ENCODE data around the gene C17orf107.

Gene C17orf107

DNA sequence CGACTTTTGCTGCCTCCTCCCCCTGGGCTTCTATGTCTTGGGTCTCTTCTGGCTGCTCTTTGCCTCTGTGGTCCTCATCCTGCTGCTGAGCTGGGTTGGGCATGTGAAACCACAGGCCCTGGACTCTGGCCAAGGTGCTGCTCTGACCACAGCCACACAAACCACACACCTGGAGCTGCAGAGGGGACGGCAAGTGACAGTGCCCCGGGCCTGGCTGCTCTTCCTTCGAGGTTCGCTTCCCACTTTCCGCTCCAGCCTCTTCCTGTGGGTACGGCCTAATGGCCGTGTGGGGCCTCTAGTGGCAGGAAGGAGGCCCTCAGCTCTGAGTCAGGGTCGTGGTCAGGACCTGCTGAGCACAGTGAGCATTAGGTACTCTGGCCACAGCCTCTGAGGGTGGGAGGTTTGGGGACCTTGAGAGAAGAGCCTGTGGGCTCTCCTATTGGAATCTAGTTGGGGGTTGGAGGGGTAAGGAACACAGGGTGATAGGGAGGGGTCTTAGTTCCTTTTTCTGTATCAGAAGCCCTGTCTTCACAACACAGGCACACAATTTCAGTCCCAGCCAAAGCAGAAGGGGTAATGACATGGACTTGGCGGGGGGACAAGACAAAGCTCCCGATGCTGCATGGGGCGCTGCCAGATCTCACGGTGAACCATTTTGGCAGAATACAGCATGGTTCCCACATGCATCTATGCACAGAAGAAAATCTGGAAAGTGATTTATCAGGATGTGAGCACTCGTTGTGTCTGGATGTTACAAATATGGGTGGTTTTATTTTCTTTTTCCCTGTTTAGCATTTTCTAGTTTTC is 35.0 kb downstream of the C17orf107 start:
- Histone ChIP-seq H3K4me3 (ENCODE audit: low read length) (no peak overlapping the region), H3K9ac (ENCODE audit: low read length) (no peak overlapping the region), H3K4me1 (ENCODE audit: control insufficient read depth, insufficient read depth, low read length) (peaks cover 14% of the 10 kb centered on the region), H3K27ac (ENCODE audit: low read depth, low read length) (no peak overlapping the region), H3K27me3 (ENCODE audit: control insufficient read depth, insufficient read depth, low read length) (no peaks in the 10 kb centered on the region), H3K36me3 (ENCODE audit: control insufficient read depth, insufficient read depth, low read length) (peaks cover 15% of the 10 kb centered on the region)

DNA sequence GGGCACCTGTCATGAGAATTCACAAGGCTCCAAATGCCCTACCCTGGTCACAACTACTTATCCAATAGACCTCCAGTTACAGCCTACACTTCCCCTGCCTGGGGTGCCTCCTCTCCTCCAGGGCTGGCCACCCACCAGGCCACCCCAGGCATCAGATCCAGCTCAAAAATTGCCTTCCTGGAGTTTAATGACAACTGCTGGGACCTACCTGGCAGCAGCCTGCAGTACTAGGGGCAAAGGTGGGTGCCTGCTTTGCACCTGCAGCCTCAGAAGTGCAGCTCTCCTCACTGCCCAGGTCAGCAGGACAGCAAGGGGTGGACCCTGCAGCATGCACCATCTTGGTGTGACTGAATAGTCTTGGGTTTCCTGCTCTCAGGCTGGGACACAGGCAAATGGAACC is 36.3 kb downstream of the C17orf107 start:
- H3K9ac ChIP-seq (ENCODE audit: low read length), result no peak overlapping the region
- H3K36me3 ChIP-seq (ENCODE audit: control insufficient read depth, insufficient read depth, low read length), result peaks cover 15% of the 10 kb centered on the region
- H3K27ac ChIP-seq (ENCODE audit: low read depth, low read length), result no peak overlapping the region
- no peak overlapping the region for H3K4me3 ChIP-seq (ENCODE audit: low read length)
- no peaks in the 10 kb centered on the region for H3K27me3 ChIP-seq (ENCODE audit: control insufficient read depth, insufficient read depth, low read length)
- peaks cover 14% of the 10 kb centered on the region for H3K4me1 ChIP-seq (ENCODE audit: control insufficient read depth, insufficient read depth, low read length)

GRCh38 chr17:4936436-4936835 is 37.1 kb downstream of the C17orf107 start:
- H3K27me3 ChIP-seq (ENCODE audit: control insufficient read depth, insufficient read depth, low read length), result no peaks in the 10 kb centered on the region
- H3K4me3 ChIP-seq (ENCODE audit: low read length), result no peak overlapping the region
- peaks cover 21% of the 10 kb centered on the region for H3K4me1 ChIP-seq (ENCODE audit: control insufficient read depth, insufficient read depth, low read length)
- peaks cover 15% of the 10 kb centered on the region for H3K36me3 ChIP-seq (ENCODE audit: control insufficient read depth, insufficient read depth, low read length)
- H3K27ac ChIP-seq (ENCODE audit: low read depth, low read length), result no peak overlapping the region
- H3K9ac ChIP-seq (ENCODE audit: low read length), result no peak overlapping the region

DNA sequence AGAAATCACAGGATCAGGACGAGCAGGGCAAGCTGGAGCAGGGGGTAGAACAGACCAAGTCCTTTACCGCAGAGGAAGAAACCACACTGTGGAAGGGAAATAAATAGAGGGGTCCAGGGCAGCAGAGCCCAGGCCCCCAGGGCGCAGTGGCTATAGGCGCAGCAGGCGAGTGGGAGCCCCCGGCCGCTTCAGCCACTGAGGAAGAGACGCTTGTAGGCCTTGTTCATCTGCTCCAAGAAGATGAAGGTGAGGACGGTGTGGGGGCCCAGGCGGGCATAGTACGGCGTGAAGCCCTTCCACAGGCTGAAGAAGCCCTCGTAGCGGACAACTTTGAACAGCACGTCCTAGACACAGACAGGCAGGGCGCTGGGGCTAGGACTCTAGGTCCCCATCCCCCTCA is 38.2 kb downstream of the C17orf107 start:
- peaks cover 22% of the 10 kb centered on the region for H3K4me1 ChIP-seq (ENCODE audit: control insufficient read depth, insufficient read depth, low read length)
- H3K4me3 ChIP-seq (ENCODE audit: low read length), result no peak overlapping the region
- H3K9ac ChIP-seq (ENCODE audit: low read length), result no peak overlapping the region
- H3K36me3 ChIP-seq (ENCODE audit: control insufficient read depth, insufficient read depth, low read length), result peaks cover 18% of the 10 kb centered on the region
- H3K27ac ChIP-seq (ENCODE audit: low read depth, low read length), result no peak overlapping the region
- no peaks in the 10 kb centered on the region for H3K27me3 ChIP-seq (ENCODE audit: control insufficient read depth, insufficient read depth, low read length)

GRCh38 chr17:4938069-4938491 is 38.7 kb downstream of the C17orf107 start:
- peaks cover 24% of the 10 kb centered on the region for H3K36me3 ChIP-seq (ENCODE audit: control insufficient read depth, insufficient read depth, low read length)
- H3K9ac ChIP-seq (ENCODE audit: low read length), result no peak overlapping the region
- peaks cover 22% of the 10 kb centered on the region for H3K4me1 ChIP-seq (ENCODE audit: control insufficient read depth, insufficient read depth, low read length)
- H3K27ac ChIP-seq (ENCODE audit: low read depth, low read length), result no peak overlapping the region
- H3K4me3 ChIP-seq (ENCODE audit: low read length), result no peak overlapping the region
- no peaks in the 10 kb centered on the region for H3K27me3 ChIP-seq (ENCODE audit: control insufficient read depth, insufficient read depth, low read length)

GRCh38 chr17:4938688-4939545 is 39.6 kb downstream of the C17orf107 start:
- no peaks in the 10 kb centered on the region for H3K27me3 ChIP-seq (ENCODE audit: control insufficient read depth, insufficient read depth, low read length)
- peak overlapping the region; percentile 94 for H3K27ac ChIP-seq (ENCODE audit: low read depth, low read length)
- H3K4me3 ChIP-seq (ENCODE audit: low read length), result peak overlapping the region; percentile 79
- H3K9ac ChIP-seq (ENCODE audit: low read length), result peak overlapping the region; percentile 25
- H3K4me1 ChIP-seq (ENCODE audit: control insufficient read depth, insufficient read depth, low read length), result peaks cover 21% of the 10 kb centered on the region
- H3K36me3 ChIP-seq (ENCODE audit: control insufficient read depth, insufficient read depth, low read length), result peaks cover 28% of the 10 kb centered on the region

GRCh38 chr17:4939546-4939795 is 40.1 kb downstream of the C17orf107 start:
- no peaks in the 10 kb centered on the region for H3K27me3 ChIP-seq (ENCODE audit: control insufficient read depth, insufficient read depth, low read length)
- H3K27ac ChIP-seq (ENCODE audit: low read depth, low read length), result peak overlapping the region; percentile 94
- peaks cover 34% of the 10 kb centered on the region for H3K36me3 ChIP-seq (ENCODE audit: control insufficient read depth, insufficient read depth, low read length)
- peak overlapping the region; percentile 25 for H3K9ac ChIP-seq (ENCODE audit: low read length)
- peak overlapping the region; percentile 79 for H3K4me3 ChIP-seq (ENCODE audit: low read length)
- peaks cover 18% of the 10 kb centered on the region for H3K4me1 ChIP-seq (ENCODE audit: control insufficient read depth, insufficient read depth, low read length)

DNA sequence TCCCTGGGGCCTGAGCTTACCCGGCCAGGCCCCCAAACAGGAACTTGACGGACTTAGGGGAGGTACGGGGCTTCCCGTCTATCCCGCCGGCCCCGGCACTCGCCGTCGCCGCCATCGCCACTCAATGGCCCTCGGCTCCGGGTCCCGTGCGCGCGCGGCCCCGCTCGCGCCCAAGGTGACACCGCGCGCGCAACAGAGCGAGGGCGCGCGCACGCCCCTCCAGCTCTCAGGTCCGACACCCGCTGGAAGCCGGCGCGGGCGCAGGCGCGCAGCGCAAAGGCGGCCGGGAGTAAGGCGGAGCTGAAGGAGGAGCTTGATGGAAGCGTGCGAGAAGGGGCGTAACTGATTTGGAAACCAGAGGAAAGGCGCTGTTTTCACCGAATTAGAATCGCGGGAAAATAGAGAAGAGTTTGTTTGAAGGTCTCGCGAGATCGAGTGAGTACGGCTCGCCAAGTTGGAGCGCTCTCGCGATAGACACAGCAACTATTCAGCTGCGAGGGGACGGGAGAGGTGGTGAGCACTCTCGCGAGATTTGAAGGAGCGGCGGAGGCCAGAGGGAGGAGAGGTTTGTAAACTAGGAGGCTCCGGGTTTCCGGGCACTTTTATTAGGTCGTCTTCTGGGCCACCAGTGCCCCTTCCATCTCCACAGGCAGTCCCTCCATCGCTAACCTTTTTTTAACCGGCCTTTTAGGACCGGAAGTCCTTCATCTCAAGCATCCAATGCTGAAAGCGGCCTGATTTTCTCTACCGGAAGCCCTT is 40.6 kb downstream of the C17orf107 start, which contains the start of the genes RNF167 and SLC25A11:
Gene RNF167 (plus strand): TSS at position 473 of the 759 bp plus-strand sequence. CDS start 642 bp downstream, outside the sequence.
Gene SLC25A11 (minus strand): TSS at position 251 of the 759 bp plus-strand sequence. CDS start 136 bp downstream, at position 115.
- Histone ChIP-seq H3K36me3 (ENCODE audit: control insufficient read depth, insufficient read depth, low read length) (peaks cover 38% of the 10 kb centered on the region), H3K27me3 (ENCODE audit: control insufficient read depth, insufficient read depth, low read length) (no peaks in the 10 kb centered on the region), H3K9ac (ENCODE audit: low read length) (peak within 1 kb of the TSS; percentile 87), H3K27ac (ENCODE audit: low read depth, low read length) (peak within 1 kb of the TSS; percentile 94), H3K4me1 (ENCODE audit: control insufficient read depth, insufficient read depth, low read length) (peaks cover 19% of the 10 kb centered on the region), H3K4me3 (ENCODE audit: low read length) (peak within 1 kb of the TSS; percentile 79)

- peaks cover 46% of the 10 kb centered on the region for H3K36me3 ChIP-seq (ENCODE audit: control insufficient read depth, insufficient read depth, low read length)
- H3K4me1 ChIP-seq (ENCODE audit: control insufficient read depth, insufficient read depth, low read length), result peaks cover 27% of the 10 kb centered on the region
Measured at GRCh38 chr17:4940555-4941318, 41.4 kb downstream of the C17orf107 start.

GRCh38 chr17:4941319-4941610 is 41.9 kb downstream of the C17orf107 start:
- peaks cover 48% of the 10 kb centered on the region for H3K36me3 ChIP-seq (ENCODE audit: control insufficient read depth, insufficient read depth, low read length)
- peaks cover 32% of the 10 kb centered on the region for H3K4me1 ChIP-seq (ENCODE audit: control insufficient read depth, insufficient read depth, low read length)
- H3K4me3 ChIP-seq (ENCODE audit: low read length), result peak overlapping the region; percentile 79

More at GRCh38 chr17:4940555-4941318, 41.4 kb downstream of the C17orf107 start:
- Histone ChIP-seq H3K9ac (ENCODE audit: low read length) (peak overlapping the region; percentile 87), H3K27me3 (ENCODE audit: control insufficient read depth, insufficient read depth, low read length) (no peaks in the 10 kb centered on the region), H3K4me3 (ENCODE audit: low read length) (peak overlapping the region; percentile 79), H3K27ac (ENCODE audit: low read depth, low read length) (peak overlapping the region; percentile 94)

GRCh38 chr17:4942760-4943508 is 43.6 kb downstream of the C17orf107 start:
- H3K27ac ChIP-seq (ENCODE audit: low read depth, low read length), result no peak overlapping the region
- H3K9ac ChIP-seq (ENCODE audit: low read length), result no peak overlapping the region
- no peak overlapping the region for H3K4me3 ChIP-seq (ENCODE audit: low read length)
- peaks cover 39% of the 10 kb centered on the region for H3K36me3 ChIP-seq (ENCODE audit: control insufficient read depth, insufficient read depth, low read length)
- peaks cover 36% of the 10 kb centered on the region for H3K4me1 ChIP-seq (ENCODE audit: control insufficient read depth, insufficient read depth, low read length)
- no peaks in the 10 kb centered on the region for H3K27me3 ChIP-seq (ENCODE audit: control insufficient read depth, insufficient read depth, low read length)

More at GRCh38 chr17:4941319-4941610, 41.9 kb downstream of the C17orf107 start:
- H3K27me3 ChIP-seq (ENCODE audit: control insufficient read depth, insufficient read depth, low read length), result no peaks in the 10 kb centered on the region
- H3K9ac ChIP-seq (ENCODE audit: low read length), result no peak overlapping the region
- H3K27ac ChIP-seq (ENCODE audit: low read depth, low read length), result peak overlapping the region; percentile 94
